GM12892 (cell line): ENCODE measurements around the gene MXRA8.

Source experiments
- POLR2A ChIP-seq: IDR thresholded peaks from 2 replicates; pipeline ENCODE4 v1.6.1; 2011; ENCODE audit warnings: low read depth, low read length, control low read depth
- POLR2AphosphoS5 ChIP-seq: IDR thresholded peaks from 2 replicates; pipeline ENCODE4 v1.6.1; 2011; ENCODE audit warnings: low read depth, low read length, control low read depth

GRCh38 chr1:1365875-1366698 lies 7.7 kb upstream of the MXRA8 start:
- no peak for TF ChIP-seq POLR2AphosphoS5
- no peak for TF ChIP-seq POLR2A
